ENCODE measurements around the gene KPNA5. TPM values are rescaled to one million over a fixed set of nuclear protein-coding genes. Genes with fewer than 3 reads are reported as not detected.
"Not testable (repeated sequence)": the region's sequence is repeated elsewhere in the genome, so short reads cannot be mapped to it uniquely, and the experiment has no call there.

The KPNA5 gene
- 21.3 and 27.2 TPM in 2 replicates for total RNA-seq
- polyA plus RNA-seq (2012), result 4.0 TPM

- peak; percentile 95 for DNase-seq (ENCODE audit: low read depth)
These were observed at the start of gene KPNA5 for GRCh38 chr6:116680880-116681672. TSS of gene KPNA5 (plus strand) at chr6:116681211. CDS start at chr6:116681335, 124 bp downstream.

GRCh38 chr6:116631379-116631990 is 49.5 kb upstream of the KPNA5 start:
- no peak for DNase-seq (ENCODE audit: low read depth)

GRCh38 chr6:116633685-116634084 is 47.3 kb upstream of the KPNA5 start:
- DNase-seq (ENCODE audit: low read depth), result no peak

- DNase-seq (ENCODE audit: low read depth), result no peak
These were observed 32.9 kb upstream of the KPNA5 start for GRCh38 chr6:116648156-116648555.

- DNase-seq (ENCODE audit: low read depth), result no peak
These were observed 31.9 kb upstream of the KPNA5 start for GRCh38 chr6:116649129-116649528.

GRCh38 chr6:116651916-116652315 is 29.1 kb upstream of the KPNA5 start:
- no peak for DNase-seq (ENCODE audit: low read depth)

GRCh38 chr6:116661594-116661993 is 19.4 kb upstream of the KPNA5 start:
- DNase-seq (ENCODE audit: low read depth), result no peak

GRCh38 chr6:116662202-116662601 is 18.8 kb upstream of the KPNA5 start:
- DNase-seq (ENCODE audit: low read depth), result no peak

- DNase-seq (ENCODE audit: low read depth), result no peak
These were observed 17.7 kb upstream of the KPNA5 start for GRCh38 chr6:116663308-116663707.

GRCh38 chr6:116664169-116664568 is 16.8 kb upstream of the KPNA5 start:
- DNase-seq (ENCODE audit: low read depth), result not testable (repeated sequence)

- DNase-seq (ENCODE audit: low read depth), result no peak
These were observed 15.5 kb upstream of the KPNA5 start for GRCh38 chr6:116665464-116665863.

- DNase-seq (ENCODE audit: low read depth), result no peak
These were observed 14.1 kb upstream of the KPNA5 start for GRCh38 chr6:116666869-116667268.

GRCh38 chr6:116667623-116668022 is 13.4 kb upstream of the KPNA5 start:
- DNase-seq (ENCODE audit: low read depth), result no peak

GRCh38 chr6:116672306-116672705 is 8.7 kb upstream of the KPNA5 start:
- no peak for DNase-seq (ENCODE audit: low read depth)

- no peak for DNase-seq (ENCODE audit: low read depth)
These were observed 5.0 kb upstream of the KPNA5 start for GRCh38 chr6:116676021-116676420.

GRCh38 chr6:116682334-116682712 is 1.3 kb downstream of the KPNA5 start:
- DNase-seq (ENCODE audit: low read depth), result peak; percentile 15

- DNase-seq (ENCODE audit: low read depth), result peak; percentile 22
These were observed 4.5 kb downstream of the KPNA5 start for GRCh38 chr6:116685437-116685993.

- DNase-seq (ENCODE audit: low read depth), result not testable (repeated sequence)
These were observed 5.6 kb downstream of the KPNA5 start for GRCh38 chr6:116686475-116687101.

- no peak for DNase-seq (ENCODE audit: low read depth)
These were observed 10.1 kb downstream of the KPNA5 start for GRCh38 chr6:116691154-116691553.

- DNase-seq (ENCODE audit: low read depth), result not testable (repeated sequence)
These were observed 11.9 kb downstream of the KPNA5 start for GRCh38 chr6:116692873-116693272.

GRCh38 chr6:116693275-116693674 is 12.3 kb downstream of the KPNA5 start:
- DNase-seq (ENCODE audit: low read depth), result not testable (repeated sequence)

- DNase-seq (ENCODE audit: low read depth), result no peak
These were observed 14.4 kb downstream of the KPNA5 start for GRCh38 chr6:116695401-116695800.
